Activated effector memory CD4-positive, alpha-beta T cell treated with anti-CD3 and anti-CD28 coated beads, Interleukin-2, amount 50 U/mL, for 16 hours (primary cell): Measurements from ENCODE around the gene CCDC107.
"Not testable (repeated sequence)": the region's sequence is repeated elsewhere in the genome, so short reads cannot be mapped to it uniquely, and the experiment has no call there.

Experiments used
- DNase-seq: peaks from one replicate; pipeline ENCODE4 v3.0.0-alpha.2; 2020

The CCDC107 gene

DNA sequence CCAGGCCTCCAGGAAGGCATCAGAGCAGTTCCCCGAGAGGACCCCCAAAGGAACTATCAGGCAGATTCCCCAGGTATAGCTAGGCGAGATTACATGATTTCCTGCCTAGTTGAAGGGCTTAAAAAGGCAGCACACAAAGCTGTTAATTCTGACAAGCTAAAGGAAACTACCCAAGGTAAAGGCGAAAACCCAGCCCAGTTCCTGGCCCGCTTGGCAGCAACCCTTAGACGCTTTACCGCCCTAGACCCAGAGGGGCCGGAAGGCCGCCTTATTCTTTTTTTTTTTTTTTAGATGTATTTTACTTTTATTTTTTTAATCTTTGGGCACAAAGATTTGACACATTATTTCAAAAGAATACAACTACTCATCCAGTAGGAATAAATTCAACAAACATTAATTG, 19.3 kb upstream of the CCDC107 start:
- peak; percentile 62 for DNase-seq

DNA sequence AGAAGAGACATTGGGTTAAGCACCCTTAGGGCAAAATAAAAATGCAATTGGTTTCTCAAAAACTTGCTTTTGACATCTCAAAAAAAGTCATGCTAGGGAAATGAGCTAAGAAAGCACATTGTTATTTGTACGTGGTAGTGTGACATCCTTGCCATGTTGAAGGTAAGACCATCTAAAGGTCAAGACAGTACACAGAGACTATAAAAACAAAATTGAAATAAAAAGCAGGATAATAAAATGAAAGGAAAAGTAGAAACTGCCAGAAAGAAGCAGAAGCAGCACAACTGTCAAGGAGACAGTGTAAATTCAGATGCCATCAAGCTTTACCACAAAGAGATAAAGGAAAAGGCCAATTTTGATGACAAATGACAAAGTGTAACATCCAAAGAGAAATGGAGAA, 18.9 kb upstream of the CCDC107 start:
- DNase-seq: not testable (repeated sequence)

DNA sequence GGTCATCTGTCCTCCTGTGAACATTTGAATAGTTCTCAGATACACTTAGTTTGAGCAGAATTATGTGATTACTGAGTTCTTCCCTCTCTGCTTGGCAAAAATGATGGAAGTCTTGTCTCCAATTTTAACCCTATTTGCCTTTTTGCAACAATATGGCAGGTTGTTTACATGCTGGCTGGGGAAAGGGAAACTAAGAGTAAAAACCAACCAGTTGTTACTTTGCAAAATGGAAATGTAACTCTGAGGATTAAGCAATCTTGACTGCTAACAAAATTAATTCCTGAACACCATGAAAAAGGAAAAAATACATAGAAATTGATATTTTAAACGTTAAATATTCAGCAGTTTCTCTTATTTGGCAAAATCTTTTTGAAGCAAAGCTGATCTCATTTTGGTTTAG, 18.5 kb upstream of the CCDC107 start:
- DNase-seq: no peak

DNA sequence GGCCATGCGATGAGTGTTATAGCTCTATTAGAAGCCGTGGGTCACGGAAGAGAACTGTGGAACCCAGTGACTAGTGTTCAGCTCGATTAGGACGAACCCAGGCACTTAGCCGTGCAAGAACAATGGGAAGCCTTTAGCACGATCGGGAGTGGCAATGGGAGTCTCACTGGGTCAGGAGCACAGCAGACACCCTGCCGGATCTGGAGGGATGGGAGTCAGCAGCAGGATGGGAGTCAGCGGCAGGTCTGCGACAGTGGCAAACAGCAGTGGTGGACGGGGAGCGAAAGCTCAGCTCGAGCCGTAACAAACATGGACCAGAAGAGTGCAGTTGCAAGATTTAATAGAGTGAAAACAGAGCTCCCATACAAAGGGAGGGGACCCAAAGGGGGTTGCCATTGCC, 17.7 kb upstream of the CCDC107 start:
- peak; percentile 44 for DNase-seq

DNA sequence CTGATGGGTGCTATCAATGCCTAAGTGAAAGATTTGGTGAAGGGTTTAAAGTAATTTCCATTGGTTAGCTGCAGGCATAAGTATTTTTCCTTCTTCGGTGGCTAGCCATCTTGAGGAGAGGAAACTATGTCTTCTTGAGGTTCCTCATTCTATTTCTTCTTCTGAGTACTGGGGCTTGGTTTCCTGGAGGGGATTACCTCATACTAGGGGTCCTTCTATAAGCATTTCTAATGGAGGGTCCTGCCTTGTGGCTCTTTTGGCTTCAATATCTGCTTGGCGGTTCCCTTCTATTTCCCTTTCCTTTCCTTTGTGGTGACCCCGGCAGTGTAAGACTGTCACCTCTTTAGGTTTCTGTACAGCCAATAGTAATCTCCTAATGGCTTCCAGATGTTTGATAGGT, 16.6 kb upstream of the CCDC107 start:
- DNase-seq: not testable (repeated sequence)

DNA sequence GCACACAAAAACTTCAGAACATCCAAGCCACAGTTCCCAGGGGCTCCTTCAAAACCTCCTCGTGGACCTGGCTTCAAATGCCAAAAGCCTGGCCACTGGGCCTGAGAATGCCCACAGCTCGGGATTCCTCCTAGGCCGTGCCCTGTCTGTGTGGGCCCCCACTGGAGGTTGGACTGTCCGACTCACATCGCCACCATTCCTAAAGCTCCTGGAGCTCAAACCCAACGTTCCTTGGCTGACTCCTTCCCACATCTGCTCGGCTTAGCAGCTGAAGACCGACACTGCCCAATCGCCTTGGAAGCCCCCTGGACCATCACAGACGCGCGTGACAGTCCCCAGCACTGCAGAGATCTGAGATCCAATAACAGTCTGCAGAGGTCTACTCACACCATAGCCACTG, 15.0 kb upstream of the CCDC107 start:
- DNase-seq: no peak

DNA sequence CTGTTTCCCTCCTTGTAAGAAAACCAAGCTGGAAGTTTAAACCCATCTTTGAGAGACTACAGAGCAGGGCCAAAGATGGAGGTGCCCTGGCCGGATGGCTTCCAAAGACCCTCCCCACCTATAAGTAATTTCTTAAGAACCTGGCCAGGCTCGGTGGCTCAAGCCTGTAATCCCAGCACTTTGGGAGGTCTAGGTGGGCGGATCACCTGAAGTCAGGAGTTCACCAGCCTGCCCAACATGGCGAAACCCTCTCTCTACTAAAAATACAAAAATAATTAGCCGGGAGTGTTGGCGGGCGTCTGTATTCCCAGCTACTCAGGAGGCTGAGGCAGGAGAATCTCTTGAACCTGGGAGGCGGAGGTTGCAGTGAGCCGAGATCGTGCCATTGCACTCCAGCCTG, 12.4 kb upstream of the CCDC107 start:
- peak; percentile 60 for DNase-seq

DNA sequence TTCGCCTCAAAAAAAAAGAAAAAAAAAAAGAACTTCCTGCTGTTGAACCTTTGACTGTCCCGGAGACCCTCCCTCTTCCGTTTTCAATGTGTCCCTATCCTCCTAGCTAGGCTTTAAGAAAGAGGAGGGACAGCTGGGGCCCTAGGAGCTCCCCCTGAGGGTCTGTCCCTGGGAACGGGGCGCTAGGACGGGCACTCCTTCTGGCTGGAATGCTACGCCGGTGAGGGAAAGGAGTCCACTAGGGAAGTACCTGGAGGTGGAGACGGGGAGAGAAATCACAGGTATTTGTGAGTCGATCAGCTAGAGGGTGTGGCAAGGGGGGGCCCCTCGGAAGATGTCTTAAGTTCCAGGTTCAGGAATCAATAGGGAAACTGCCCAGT, 11.9 kb upstream of the CCDC107 start:
- DNase-seq: no peak

DNA sequence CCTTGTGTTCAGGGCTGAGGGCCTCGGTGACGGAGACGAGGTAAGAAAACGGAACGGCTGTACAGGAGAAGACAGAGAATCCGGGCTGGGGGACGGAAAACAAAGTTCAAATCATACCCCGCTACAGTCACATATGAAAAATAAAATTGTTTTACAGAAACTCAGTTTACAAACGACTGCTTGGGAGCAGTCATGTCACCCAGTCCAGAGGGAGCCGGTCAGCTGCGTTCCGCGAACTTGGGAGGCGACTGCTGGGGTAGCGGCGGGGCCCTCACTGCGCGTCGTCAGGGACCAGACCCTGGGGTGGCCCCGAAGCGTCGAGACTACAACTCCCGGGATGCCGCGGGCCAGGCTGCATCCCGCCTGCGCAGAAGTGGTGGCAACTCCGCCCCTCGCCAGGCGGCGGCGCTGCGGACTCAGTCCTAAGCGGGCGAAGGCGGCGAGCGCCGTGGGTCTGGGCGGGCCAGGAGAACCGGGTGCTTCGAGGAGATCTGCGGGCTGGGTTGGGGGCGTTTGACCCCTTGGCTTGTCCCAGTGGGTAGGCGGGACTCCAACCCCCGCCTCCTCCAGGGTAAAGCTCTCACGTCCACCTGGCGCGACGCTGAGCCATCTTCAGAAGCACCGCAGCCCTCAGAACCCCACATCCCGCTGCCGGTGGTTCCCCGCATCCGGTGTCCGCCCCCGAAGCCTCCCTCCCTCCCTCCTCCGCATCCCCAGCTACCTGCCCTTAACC, 11.4 kb upstream of the CCDC107 start:
- peak; percentile 97 for DNase-seq

DNA sequence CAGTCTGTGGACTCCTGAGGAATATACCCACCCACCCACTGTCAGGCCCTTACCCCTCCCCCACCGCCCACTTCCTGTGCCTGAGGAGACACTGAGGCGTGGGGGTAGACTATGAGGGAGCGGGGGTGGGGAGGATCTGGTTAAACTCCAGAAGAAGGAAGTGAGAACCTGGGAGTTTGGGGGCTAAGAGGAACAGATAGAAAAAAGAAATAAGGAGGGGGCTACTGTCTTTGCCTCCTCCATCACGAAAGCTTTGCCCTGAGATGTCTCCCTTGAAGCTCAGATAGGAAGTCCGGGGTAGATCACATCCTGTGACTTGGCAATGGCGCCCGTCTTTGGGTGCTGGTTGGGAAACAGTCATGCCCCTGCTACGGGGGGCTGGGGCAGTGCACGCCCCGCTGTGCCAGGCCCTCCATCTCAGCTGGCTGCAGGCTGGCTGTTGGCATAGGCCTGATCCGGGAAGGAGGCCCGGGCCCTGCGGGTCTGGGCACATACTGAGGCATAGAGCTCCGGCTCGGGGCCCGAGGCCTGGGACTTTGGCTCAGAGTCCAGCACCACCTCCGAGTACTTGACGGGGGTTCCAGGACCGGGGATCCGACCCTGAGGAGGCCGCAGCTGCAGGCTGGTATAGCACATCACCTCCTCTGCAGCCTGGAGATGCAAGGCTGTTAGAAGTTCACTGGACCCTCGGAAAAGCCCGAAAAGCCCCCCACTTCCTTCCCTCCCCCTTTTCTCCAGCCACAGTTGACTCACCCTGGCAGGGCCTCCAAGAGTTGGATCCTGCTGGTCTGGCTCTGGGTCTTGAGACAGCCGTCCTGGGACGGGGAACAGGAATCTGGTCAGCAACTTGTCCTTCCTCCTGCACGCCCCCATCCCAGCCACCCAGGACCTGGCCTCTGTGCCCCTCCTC, 8.4 kb upstream of the CCDC107 start:
- DNase-seq: peak; percentile 81

DNA sequence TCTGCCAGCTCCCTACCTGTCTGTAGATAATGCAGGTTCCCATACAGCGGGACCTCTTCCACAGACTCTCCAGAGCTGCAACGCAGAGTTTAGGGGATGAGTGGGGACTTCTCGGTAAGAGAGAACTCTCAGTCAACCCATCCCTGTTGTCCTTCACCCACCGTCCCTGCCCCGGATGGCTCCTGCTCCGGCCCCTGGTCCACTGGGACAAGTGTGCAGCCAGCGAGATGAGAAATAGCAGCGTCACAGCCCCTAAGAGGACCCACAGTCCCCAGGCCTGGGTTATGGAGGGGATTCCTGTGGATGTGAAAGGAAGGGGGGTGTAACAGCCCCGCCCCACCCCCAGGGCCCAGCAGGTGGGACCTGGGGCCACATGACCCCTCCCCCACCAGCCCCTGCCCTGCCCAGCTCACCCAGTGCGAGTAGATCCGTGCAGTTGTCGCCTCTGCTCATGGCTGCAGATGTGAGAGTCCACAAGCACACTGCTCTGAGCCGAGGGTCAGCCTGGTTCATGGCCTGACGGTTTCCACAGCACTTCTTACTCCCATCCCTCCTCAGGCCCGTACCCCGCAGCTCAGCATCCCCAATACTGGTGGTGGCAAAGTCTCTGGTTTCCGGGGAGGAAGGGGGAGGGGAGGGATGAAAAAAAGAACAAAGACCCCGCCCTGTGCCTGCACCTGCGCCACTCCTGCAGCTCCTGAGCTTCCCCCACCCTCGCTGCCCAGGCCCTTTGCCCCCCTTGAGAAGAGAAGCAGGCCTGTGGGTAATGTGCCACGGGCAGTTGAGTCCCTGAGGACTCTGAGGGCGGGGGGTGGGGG, 7.5 kb upstream of the CCDC107 start, which contains the start of gene SIT1:
TSS of gene SIT1 (minus strand) at position 591 of the 818 bp plus-strand sequence. CDS start at position 513, 78 bp downstream.
- DNase-seq: peak; percentile 70

DNA sequence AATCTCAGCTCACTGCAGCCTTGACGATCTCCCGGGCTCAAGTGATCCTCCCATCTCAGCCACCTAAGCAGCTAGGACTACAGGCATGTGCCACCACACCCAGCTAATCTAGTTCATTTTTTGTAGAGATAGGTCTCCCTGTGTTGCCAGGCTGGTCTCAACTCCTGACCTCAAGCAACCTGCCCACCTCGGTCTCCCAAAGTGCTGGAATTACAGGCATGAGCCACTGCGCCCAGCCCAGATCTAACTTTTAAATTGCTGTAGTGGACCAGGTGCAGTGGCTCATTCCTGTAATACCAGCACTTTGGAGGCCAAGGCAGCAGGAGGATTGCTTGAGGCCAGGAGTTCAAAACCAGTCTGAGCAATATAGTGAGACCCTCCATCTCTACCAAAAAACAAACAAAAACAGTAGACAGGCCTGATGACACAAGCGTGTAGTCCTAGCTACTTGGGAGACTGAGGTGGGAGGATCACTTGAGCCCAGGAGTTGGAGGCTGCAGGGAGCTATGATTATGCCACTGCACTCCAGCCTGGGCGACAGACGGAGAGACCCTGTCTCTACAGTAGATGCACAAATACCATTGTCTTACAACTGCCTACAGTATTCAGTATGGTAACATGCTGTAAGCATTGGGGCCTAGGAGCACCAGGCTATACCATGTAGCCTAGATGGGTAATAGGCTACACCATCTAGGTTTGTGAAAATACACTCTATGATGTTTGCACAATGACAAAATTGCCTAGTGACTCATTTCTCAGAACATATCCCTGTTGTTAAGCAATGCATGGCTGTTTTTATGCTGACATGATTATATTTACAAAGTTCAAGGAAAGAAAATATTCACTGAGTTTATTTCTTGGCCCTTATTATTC, 5.9 kb upstream of the CCDC107 start:
- peak; percentile 60 for DNase-seq

DNA sequence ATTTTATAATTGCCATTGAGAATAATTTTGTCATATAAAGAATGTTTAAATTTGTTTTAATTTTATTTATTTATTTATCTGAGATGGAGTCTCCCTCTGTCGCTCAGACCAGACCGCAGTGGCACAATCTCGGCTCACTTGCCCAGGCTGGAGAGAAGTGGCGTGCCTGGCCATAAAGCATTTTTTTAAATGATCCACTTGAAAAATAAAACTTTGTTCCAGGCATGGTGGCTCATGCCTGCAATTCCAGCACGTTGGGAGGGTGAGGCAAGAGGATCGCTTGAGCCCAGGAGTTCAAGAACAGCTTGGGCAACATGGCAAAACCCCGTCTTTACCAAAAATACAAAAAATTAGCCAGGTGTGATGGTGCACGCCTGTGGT, 5.3 kb upstream of the CCDC107 start:
- DNase-seq: peak; percentile 42

DNA sequence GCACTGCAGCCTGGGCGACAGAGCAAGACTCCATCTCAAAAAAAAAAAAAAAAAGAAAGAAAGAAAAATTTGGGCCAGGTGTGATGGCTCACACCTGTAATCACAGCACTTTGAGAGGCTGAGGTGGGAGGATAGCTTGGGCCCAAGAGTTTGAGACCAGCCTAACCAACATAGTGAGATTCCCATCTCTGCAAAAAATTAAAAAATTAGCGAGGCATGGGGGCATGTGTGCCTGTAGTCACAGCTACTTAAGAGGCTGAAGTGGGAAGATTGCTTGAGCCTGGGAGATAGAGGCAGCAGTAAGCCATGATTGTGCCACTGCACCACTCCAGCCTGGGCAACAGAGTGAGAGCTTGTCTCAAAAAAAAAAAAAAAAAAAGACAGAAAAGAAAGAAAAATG, 4.5 kb upstream of the CCDC107 start:
- peak; percentile 44 for DNase-seq

DNA sequence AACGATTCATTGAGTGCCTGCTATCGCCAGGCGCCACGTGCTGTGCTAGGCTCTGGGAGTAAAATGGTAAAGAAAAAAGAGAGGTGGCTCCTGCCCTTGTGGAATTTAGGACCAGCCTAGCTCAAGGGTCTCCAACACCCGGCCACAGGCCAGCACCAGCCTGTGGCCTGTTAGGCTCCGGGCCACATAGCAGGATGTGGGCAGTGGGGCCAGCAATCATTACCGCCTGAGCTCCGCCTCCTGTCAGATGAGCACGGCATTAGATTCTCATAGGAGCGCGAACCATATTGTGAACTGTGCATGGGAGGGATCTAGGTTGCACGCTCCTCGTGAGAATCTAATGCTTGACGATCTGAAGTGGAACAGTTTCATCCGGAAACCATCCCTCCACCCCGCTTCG, 1.7 kb upstream of the CCDC107 start:
- DNase-seq: peak; percentile 64

DNA sequence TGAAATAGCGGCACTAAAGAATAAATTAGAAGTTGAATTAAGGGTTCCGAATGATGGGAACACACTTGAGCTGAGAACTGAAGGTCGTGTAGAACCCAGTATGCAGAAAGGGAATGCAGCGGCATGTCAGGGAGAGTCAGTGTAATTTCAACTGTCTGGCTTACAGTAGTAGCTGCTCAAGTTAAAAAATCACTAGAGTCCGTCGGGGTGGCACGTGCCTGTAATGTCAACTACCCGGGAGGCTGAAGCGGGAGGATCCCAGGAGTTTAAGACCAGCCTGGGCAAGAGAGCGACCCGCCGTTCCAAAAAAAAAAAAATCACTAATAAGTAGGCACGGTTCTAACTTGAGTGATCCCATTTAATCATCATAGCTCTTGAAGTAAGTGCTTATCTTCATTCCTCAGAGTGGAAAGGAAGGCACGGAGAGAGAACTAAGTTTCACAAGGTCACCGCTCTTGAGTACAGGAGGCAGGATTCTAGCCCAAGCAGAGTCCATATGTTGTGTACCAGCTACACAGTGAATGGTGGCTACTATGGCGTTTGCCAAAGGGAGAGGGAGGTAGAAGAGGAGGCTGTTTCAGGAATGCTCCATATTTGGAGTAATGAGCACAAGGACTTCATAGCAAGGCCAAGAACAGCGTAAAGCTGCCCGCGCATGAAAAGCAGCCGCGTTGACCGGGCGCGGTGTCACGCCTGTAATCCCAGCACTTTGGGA, 1.1 kb upstream of the CCDC107 start:
- peak; percentile 61 for DNase-seq

DNA sequence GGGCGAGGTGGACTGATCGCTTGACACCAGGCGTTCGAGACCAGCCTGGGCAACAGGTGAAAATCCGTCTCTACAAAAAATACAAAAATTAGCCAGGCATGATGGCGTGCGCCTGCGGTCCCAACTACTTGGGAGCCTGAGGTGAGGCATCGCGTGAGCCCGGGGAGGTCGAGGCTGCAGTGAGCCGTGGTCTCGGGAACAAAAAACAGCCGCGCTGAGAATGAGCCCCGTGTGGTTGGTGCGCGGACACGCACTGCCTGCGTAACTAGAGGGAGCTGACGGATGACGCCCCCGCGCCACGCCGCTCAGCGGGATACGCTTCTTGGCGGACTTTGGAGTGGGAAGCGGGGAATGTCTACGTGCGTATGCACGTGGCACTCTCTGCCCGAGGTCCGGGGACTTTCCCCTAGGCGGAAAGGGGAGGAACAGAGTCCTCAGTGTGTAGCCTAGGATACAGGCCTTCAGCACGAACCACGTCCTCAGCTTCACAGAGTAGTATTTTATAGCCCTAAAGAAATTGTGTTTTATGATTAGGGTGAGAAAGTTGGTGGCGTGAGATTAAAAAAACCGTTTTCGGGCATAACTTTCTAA, 451 bp upstream of the CCDC107 start, which contains the start of gene RMRP:
TSS of gene RMRP (minus strand) at position 474 of the 591 bp plus-strand sequence.
- peak; percentile 97 for DNase-seq

DNA sequence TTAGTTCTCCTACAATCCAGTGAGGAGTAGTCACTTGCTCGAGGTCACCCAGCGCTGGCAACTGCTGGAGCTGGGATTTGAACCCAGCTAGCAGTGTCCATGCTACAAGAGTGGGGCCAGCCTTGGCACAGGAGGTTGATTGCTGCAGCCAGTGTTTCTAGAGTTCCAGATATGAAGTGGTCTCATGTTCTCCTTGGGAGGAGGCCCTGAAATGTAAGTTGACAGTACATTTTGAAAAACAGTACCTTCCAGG, 802 bp downstream of the CCDC107 start:
- DNase-seq: no peak

DNA sequence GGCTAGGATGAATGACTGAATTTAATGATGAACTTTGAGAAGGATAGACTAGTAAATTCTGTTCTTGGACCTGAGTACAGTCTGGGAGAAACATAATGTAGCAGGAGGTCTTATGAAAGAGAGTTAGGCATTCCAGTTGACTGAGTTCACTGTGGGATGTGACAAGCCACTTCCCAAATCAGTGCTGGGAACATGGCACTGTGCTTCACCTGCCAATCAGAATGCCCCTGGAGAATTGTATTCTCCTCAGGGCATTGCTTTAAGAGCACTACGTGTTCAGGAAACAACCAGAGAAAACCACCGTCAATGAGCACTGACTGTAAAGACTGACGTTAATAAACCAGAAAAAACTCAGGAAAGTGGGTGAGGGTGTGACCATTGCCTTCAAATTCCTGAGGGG, 1.2 kb downstream of the CCDC107 start:
- DNase-seq: no peak

DNA sequence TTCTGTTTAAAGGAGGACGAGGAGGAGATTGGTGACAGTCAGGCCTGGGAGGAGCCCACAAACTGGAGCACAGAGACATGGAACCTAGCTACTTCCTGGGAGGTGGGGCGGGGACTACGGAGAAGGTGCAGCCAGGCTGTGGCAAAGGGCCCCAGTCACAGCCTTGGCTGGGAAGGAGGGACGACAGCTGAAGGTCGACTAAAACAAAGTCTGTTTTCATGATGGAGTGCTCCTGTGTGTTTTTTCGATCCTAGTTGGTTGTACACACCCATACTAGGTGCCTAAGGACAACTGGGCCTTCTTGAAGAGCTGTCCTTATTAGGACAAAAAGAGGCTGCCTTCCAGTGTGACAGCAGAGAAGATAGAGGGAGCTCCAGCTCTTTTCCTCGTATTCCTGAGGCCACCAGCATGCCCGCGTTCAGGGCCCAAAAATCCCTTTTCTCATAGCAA, 2.9 kb downstream of the CCDC107 start:
- DNase-seq: no peak

DNA sequence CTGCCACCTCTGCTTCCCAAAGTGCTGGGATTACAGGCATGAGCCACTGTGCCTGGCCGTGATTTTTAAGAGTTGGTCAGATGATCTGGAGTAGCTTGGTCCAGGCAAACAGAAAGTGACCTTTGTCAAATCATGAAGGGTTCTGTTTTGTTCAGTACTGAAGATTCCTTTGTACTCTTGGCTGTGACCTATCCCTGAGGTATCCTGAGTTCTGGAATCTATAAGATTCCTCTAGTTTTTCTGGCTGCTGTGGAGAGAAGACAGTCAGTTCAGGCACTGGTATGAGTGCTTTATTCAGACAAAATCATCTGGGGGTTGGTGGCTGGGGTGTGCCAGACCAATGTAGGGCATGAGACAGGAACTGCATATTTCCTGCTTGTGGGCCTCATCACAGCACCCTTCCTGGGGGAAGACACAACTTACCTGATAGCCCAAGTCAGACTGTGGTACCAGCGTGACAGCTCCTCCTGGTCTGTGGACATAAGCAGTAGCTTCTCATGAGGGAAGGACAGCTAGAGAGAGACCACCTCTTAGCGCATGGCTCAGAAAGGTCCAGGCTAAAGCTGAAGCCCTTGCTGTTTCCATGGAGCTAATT, 3.8 kb downstream of the CCDC107 start:
- peak; percentile 78 for DNase-seq
